Neutrophil (primary cell): ENCODE results near the gene CNNM3.

ENCODE experiments used
- H3K27ac ChIP-seq: fragments of 200-600 bp; sonication (generic); 2 replicates; pipeline ENCODE4 v1.5.1; 2016; ENCODE audit warnings: mild to moderate bottlenecking, moderate library complexity
- H3K27me3 ChIP-seq: fragments of 200-600 bp; sonication (generic); 2 replicates; pipeline ENCODE4 v1.6.0; 2016; ENCODE audit warnings: mild to moderate bottlenecking
- H3K36me3 ChIP-seq: fragments of 200-600 bp; sonication (generic); 2 replicates; pipeline ENCODE4 v1.5.1; 2017
- H3K4me1 ChIP-seq, 2 experiments: fragments of 200-600 bp in 1 of 2; sonication (generic) in 1 of 2; 1 replicate in 1 of 2; 2 replicates in 1 of 2; pipeline versions ENCODE4 v1.5.1 to v1.6.1; 2013 to 2016; ENCODE audit warnings: low read depth in 1 of 2, low read length in 1 of 2, mild to moderate bottlenecking in 1 of 2, moderate library complexity in 1 of 2; ENCODE audit not compliant: control insufficient read depth in 1 of 2, insufficient read depth in 1 of 2
- H3K4me3 ChIP-seq, 2 experiments: fragments of 200-600 bp in 1 of 2; sonication (generic) in 1 of 2; 1 replicate in 1 of 2; 2 replicates in 1 of 2; pipeline ENCODE4 v1.5.1; 2013 to 2016; ENCODE audit warnings: low read depth in 1 of 2, low read length in 1 of 2, mild to moderate bottlenecking in 1 of 2, moderate library complexity in 1 of 2
- H3K9me3 ChIP-seq: fragments of 200-600 bp; sonication (generic); 2 replicates; pipeline ENCODE4 v1.5.1; 2016
- CTCF ChIP-seq: fragments of 200-600 bp; sonication (generic); IDR thresholded peaks from 2 replicates; pipeline ENCODE4 v1.5.1; 2016; ENCODE audit warnings: antibody characterized with exemption

Gene CNNM3

GRCh38 chr2:96819876-96820511 is 3.9 kb downstream of the CNNM3 start:
- H3K27me3 ChIP-seq: peaks cover 13% of the 10 kb centered on the region
- H3K36me3 ChIP-seq: peaks cover 32% of the 10 kb centered on the region
- H3K4me3 ChIP-seq: no peak overlapping the region
- peaks cover 21 to 24% of the 10 kb centered on the region in 2 experiments for H3K4me1 ChIP-seq
- no peaks in the 10 kb centered on the region for H3K9me3 ChIP-seq
- H3K27ac ChIP-seq: no peak overlapping the region
- TF ChIP-seq CTCF: no peak

GRCh38 chr2:96821113-96821675 is 5.1 kb downstream of the CNNM3 start:
- no peaks in the 10 kb centered on the region for H3K9me3 ChIP-seq
- peaks cover 14 to 19% of the 10 kb centered on the region in 2 experiments for H3K4me1 ChIP-seq
- H3K27me3 ChIP-seq: peaks cover 9% of the 10 kb centered on the region
- no peak overlapping the region for H3K27ac ChIP-seq
- peaks cover 44% of the 10 kb centered on the region for H3K36me3 ChIP-seq
- no peak for TF ChIP-seq CTCF
- H3K4me3 ChIP-seq: no peak overlapping the region

GRCh38 chr2:96822786-96823185 is 6.7 kb downstream of the CNNM3 start:
- no peak for TF ChIP-seq CTCF
- Histone ChIP-seq H3K4me1 (peaks cover 4 to 10% of the 10 kb centered on the region in 2 experiments), H3K36me3 (peaks cover 60% of the 10 kb centered on the region), H3K9me3 (no peaks in the 10 kb centered on the region), H3K4me3 (no peak overlapping the region), H3K27ac (no peak overlapping the region), H3K27me3 (peaks cover 3% of the 10 kb centered on the region)

DNA sequence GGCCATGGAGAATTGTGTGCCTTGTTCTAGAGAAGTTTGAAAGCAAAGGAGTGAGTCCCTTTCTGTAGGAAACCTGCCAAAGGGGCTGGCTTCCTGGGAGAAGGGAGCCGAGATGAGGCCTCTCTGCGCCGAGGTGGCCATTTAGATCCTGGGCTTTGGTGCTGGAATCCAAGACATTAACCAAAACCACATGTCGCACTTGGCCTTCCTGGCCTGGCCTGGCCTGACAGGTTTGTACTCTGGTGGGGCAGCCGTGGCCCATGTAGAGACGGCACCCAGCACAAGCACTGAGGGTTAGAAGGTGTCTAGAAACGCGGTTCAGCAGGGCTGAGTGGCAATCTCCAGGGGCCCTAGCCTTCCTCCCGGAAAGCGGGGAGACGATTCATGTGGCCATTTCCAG is 7.1 kb downstream of the CNNM3 start:
- H3K4me1 ChIP-seq: peaks cover under 1 to 7% of the 10 kb centered on the region in 2 experiments
- no peaks in the 10 kb centered on the region for H3K9me3 ChIP-seq
- H3K36me3 ChIP-seq: peaks cover 64% of the 10 kb centered on the region
- H3K27ac ChIP-seq: no peak overlapping the region
- H3K4me3 ChIP-seq: no peak overlapping the region
- TF ChIP-seq CTCF: no peak
- no peaks in the 10 kb centered on the region for H3K27me3 ChIP-seq

DNA sequence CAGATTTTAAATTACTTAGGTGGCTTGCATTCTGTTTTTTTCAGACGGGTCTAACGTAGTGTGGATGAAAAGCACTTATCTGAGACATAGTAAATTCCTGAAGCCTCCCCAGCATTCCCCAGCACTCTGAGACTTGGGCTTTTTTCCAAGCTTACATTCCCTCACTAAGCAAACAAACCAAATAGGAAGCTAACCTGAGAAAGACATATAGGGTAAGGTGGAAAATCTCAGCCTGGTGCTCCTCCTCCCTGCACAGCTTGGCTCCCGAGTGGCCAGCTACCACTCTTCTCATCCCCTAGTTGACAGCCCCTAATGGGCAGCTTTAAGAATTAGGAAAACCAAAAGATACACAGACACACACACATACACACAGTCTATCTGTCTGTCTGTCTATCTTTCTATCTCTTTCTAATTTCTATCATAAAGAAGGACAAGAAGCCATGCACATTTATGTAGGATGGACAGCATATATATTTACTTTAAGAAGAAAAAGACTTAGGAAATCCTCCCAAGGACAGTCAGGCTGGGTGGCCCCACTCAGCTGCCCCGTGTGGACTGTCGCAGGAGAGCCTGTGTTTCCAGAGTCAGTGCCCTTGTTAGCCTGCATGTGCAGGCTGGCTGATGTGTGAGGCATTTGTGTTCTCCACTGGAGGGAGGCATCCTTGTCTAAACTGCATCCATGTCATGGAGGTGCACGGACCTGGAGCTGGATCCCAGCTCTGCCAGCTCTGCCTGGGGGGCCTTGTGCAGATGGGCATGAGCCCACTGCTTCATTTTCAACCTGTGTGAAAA is 8.2 kb downstream of the CNNM3 start:
- Histone ChIP-seq H3K4me1 (no peaks in the 10 kb centered on the region), H3K27ac (no peak overlapping the region), H3K4me3 (no peak overlapping the region), H3K9me3 (no peaks in the 10 kb centered on the region), H3K36me3 (peaks cover 67% of the 10 kb centered on the region), H3K27me3 (no peaks in the 10 kb centered on the region)
- no peak for TF ChIP-seq CTCF
